Measurements from ENCODE around the gene IL1RN. TPM values are rescaled to one million over a fixed set of nuclear protein-coding genes. Genes with fewer than 3 reads are reported as not detected.

The IL1RN gene
- total RNA-seq, 1 donor from 2014 or later: not detected

GRCh38 chr2:113175042-113175628 is 47.7 kb downstream of the IL1RN start:
- no peak overlapping the region for H3K4me3 Mint-ChIP-seq (ENCODE audit: unreplicated experiment)
- TF ChIP-seq CTCF (IDR thresholded peaks at IDR 0.05): no peak
- H3K9me3 Mint-ChIP-seq (ENCODE audit: low read depth): no peaks in the 10 kb centered on the region
- DNase-seq (ENCODE audit: low spot score): no peak
- no peaks in the 10 kb centered on the region for H3K36me3 Mint-ChIP-seq (ENCODE audit: low read depth)
- H3K27me3 Mint-ChIP-seq (ENCODE audit: low read depth): no peaks in the 10 kb centered on the region
- H3K27ac Mint-ChIP-seq (ENCODE audit: unreplicated experiment): no peak overlapping the region
- H3K4me1 Mint-ChIP-seq (ENCODE audit: low read depth): no peaks in the 10 kb centered on the region

GRCh38 chr2:113175736-113176695 is 48.6 kb downstream of the IL1RN start:
- DNase-seq (ENCODE audit: low spot score): no peak
- H3K36me3 Mint-ChIP-seq (ENCODE audit: low read depth): no peaks in the 10 kb centered on the region
- H3K9me3 Mint-ChIP-seq (ENCODE audit: low read depth): no peaks in the 10 kb centered on the region
- no peak overlapping the region for H3K27ac Mint-ChIP-seq (ENCODE audit: unreplicated experiment)
- no peak for TF ChIP-seq CTCF (IDR thresholded peaks at IDR 0.05)
- H3K27me3 Mint-ChIP-seq (ENCODE audit: low read depth): no peaks in the 10 kb centered on the region
- H3K4me1 Mint-ChIP-seq (ENCODE audit: low read depth): no peaks in the 10 kb centered on the region
- H3K4me3 Mint-ChIP-seq (ENCODE audit: unreplicated experiment): no peak overlapping the region

DNA sequence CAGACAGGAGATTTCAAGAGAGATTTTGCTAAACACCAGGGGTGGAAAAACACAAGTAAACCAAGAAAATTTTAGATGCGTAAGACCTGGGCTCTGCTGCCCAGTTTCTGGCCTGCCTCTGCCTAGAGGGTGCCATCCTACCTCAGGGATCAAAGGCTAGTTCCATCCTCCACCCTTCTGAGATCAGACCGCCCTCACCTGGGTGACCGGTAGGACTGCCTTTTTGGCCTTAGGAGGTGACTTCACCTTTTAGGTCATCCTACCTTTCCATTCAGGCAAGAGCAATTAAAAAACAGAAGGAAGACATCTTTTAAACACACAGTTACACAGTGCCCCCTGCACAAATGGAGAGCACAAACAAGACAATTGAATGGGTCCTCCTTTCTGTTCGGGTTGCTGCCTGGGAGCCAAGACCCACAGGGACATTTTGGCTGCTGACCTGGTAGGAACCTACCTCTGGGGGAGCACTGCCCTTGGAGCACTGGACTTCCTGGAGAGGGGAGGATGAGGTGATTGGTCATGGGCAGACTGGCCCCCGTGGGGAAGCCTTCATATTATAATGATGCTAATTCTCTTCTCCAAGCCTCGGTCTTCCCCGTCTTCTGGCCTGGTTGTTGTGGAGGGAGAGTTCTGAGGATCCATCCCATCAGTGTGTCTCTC is 49.4 kb downstream of the IL1RN start:
- DNase-seq (ENCODE audit: low spot score): no peak
- Mint-ChIP-seq H3K4me3 (ENCODE audit: unreplicated experiment) (no peak overlapping the region), H3K4me1 (ENCODE audit: low read depth) (no peaks in the 10 kb centered on the region), H3K9me3 (ENCODE audit: low read depth) (no peaks in the 10 kb centered on the region), H3K36me3 (ENCODE audit: low read depth) (no peaks in the 10 kb centered on the region), H3K27me3 (ENCODE audit: low read depth) (no peaks in the 10 kb centered on the region), H3K27ac (ENCODE audit: unreplicated experiment) (no peak overlapping the region)
- no peak for TF ChIP-seq CTCF (IDR thresholded peaks at IDR 0.05)

DNA sequence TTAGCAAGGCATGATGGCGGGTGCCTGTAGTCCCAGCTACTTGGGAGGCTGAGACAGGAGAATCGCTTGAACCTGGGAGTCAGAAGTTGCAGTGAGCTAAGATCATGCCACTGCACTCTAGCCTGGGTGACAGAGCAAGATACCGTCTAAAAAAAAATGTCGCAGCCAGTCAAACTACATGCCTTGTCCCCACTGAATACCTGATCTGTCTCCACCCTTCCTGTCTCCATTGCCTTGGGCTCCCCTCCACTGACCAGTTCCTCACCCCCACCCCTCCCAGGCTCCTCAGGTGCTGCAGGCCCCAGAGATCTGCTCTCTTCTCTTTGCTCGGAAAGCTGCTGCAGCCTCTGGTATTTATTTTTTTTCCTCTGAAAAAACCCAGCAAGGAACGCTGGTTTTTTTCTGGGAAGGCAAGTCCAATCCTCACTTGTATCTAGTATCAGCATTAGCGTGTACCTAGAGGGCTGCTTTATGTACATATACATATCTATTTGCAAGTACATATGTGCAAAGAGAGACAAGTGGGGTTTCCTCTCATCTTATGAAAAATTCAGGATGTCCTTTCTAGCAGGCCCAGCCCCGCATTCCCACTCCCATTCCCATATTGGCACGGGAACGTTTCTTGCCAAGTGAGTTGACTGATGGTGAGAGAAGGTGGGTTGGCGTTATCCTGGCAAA is 50.8 kb downstream of the IL1RN start:
- H3K9me3 Mint-ChIP-seq (ENCODE audit: low read depth): no peaks in the 10 kb centered on the region
- H3K27me3 Mint-ChIP-seq (ENCODE audit: low read depth): no peaks in the 10 kb centered on the region
- no peaks in the 10 kb centered on the region for H3K4me1 Mint-ChIP-seq (ENCODE audit: low read depth)
- H3K36me3 Mint-ChIP-seq (ENCODE audit: low read depth): no peaks in the 10 kb centered on the region
- no peak overlapping the region for H3K4me3 Mint-ChIP-seq (ENCODE audit: unreplicated experiment)
- no peak overlapping the region for H3K27ac Mint-ChIP-seq (ENCODE audit: unreplicated experiment)
- TF ChIP-seq CTCF (IDR thresholded peaks at IDR 0.05): no peak
- no peak for DNase-seq (ENCODE audit: low spot score)

DNA sequence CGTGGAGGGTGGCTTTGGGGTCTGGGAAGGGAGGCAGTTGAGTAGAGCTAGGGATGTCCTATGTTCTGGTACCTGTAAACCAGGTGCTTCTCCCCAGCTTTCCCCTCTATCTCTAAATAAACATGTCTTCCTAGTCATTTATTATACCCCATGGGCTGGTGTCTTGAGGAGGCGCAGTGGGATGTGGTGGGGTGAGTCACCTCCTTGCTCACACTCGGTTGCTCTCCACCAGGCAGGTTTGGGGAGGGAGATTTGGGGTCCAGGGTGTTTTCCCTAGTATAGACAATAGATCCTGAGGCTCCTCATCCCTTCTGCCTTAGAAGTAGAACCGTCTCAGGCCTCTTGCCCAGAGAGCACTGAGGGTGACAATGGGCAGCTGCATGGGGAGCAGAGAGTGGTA is 51.5 kb downstream of the IL1RN start:
- no peak for TF ChIP-seq CTCF (IDR thresholded peaks at IDR 0.05)
- H3K27me3 Mint-ChIP-seq (ENCODE audit: low read depth): no peaks in the 10 kb centered on the region
- no peak overlapping the region for H3K4me3 Mint-ChIP-seq (ENCODE audit: unreplicated experiment)
- no peak overlapping the region for H3K27ac Mint-ChIP-seq (ENCODE audit: unreplicated experiment)
- H3K9me3 Mint-ChIP-seq (ENCODE audit: low read depth): no peaks in the 10 kb centered on the region
- H3K36me3 Mint-ChIP-seq (ENCODE audit: low read depth): no peaks in the 10 kb centered on the region
- H3K4me1 Mint-ChIP-seq (ENCODE audit: low read depth): no peaks in the 10 kb centered on the region
- no peak for DNase-seq (ENCODE audit: low spot score)
